ENCODE data around the gene NXPE1. TPM values are rescaled to one million over a fixed set of nuclear protein-coding genes. Genes with fewer than 3 reads are reported as not detected.

Gene NXPE1
- total RNA-seq, 1 donor from 2014 or later = not detected

GRCh38 chr11:114472661-114473060 lies 87.0 kb downstream of the NXPE1 start:
- no peak for DNase-seq (ENCODE audit: low spot score)
- Mint-ChIP-seq H3K4me1 (ENCODE audit: low read depth) (no peaks in the 10 kb centered on the region), H3K9me3 (no peaks in the 10 kb centered on the region), H3K27me3 (ENCODE audit: insufficient read depth) (peaks cover 2% of the 10 kb centered on the region), H3K27ac (no peak overlapping the region), H3K4me3 (no peak overlapping the region), H3K36me3 (ENCODE audit: low read depth) (no peaks in the 10 kb centered on the region)
- intact Hi-C loops (cut with micrococcal nuclease) = no loop called here

Other genes starting within 250 kb of the NXPE1 start
- gene C11orf71, start 159.4 kb downstream of the NXPE1 start, total RNA-seq = 7.7 and 9.3 TPM in 2 replicates
- 34.4 and 38.8 TPM in 2 replicates for gene RBM7, start 159.2 kb downstream of the NXPE1 start, total RNA-seq
- 109 and 111 TPM in 2 replicates for gene REXO2, start 120.4 kb downstream of the NXPE1 start, total RNA-seq
- gene NXPE4, start 35.9 kb upstream of the NXPE1 start, total RNA-seq = not detected in 2 replicates
- not detected in 2 replicates for gene NXPE2, start 118.6 kb upstream of the NXPE1 start, total RNA-seq

All from activated T-helper 1 cell treated with anti-CD3 and anti-CD28 coated beads, Interleukin-12 subunit alpha, Interleukin-12 subunit beta, Interleukin-2, Interleukin-4 antibody, amounts not matched to agents 30 ng/mL and 10 ng/mL and 1 ng/mL, durations not matched to agents 14 hours and 24 hours and 36 hours (primary cell).